HG03135 (cell line): Measurements from ENCODE around the gene TOR1AIP1.
A peak's percentile ranks its signal among the peaks of the same experiment; 100 is the strongest.

ENCODE experiments used
- ATAC-seq: cut with Tn5 transposase; IDR thresholded peaks from one replicate; pipeline ENCODE4 v1.9.1; 2021; ENCODE audit warnings: mild to moderate bottlenecking, moderate library complexity; ENCODE audit not compliant: unreplicated experiment

Gene TOR1AIP1

DNA sequence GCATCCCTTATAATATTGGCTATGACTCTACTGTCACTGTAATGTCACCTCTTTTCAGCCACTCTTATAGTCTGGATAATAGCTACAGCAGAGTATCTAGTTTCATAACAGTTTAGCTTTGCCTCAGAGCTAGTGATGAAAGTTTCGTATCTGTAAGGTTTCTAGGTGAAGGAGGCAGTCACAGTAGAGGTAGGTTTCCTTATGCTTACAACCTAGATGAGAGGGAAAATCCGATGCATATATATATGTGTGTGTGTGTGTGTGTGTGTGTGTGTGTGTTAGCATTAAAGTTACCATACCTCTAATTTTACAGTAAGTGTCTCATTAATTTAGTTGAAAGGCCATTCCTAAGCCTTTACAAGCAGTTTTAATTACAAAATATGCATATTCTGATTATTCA lies 2.3 kb upstream of the TOR1AIP1 start:
- ATAC-seq: no peak

- peak; percentile 7 for ATAC-seq
Measured at GRCh38 chr1:179881642-179882252, 338 bp upstream of the TOR1AIP1 start.

DNA sequence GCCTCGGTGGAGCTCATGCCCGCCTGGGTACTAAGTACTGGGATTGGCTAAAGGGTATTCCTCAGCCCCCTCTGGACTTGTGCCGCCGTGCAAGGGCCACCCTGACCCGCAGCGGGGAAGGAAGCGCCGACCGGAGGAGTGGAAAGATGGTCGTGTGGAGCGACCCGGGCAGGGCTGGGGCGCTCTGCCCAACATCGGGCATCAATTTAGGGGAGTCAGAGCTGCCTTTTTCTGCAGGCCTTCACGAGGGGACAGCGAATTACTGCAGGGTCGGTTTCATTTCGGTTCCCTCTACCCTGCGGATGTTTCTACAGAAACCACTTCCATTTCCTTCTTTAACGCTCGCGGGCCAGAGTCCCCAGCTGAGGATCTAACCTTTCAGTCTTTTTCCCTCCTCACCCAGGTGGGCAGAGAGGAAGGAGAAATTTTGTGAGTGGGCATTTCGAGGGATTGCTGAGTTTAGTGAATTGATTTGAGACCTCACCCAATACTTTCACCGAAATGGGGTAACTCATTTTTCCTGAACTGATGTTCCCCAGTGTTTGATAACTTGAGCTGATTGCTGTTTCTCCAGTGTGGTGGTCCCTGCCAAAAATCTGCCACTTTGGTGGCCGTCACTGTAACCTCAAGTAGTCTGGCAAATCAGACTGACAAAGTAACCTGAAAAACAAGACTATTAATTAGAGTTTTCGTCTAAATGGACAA lies 1.1 kb downstream of the TOR1AIP1 start:
- ATAC-seq: peak; percentile 15

DNA sequence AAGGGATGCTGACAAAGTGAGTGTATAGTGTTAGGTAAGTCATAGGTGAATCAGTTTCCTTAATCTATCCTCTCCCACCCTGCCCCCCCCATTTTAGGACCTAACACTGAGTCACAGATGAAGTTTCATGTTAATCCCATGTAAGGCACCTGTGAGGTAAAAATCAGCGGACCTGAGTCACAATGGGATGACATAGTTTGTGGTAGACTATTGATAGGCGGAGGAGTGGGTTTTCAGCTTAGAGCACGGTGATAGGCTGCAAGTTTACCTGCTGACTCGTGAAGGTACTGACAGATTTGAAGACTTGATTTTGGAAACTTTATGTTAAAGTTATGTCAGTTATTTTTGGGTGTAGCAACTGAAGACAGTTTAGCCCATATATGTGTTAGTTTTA lies 1.7 kb downstream of the TOR1AIP1 start:
- ATAC-seq: no peak

- no peak for ATAC-seq
Measured at GRCh38 chr1:179888071-179888470, 6.0 kb downstream of the TOR1AIP1 start.

- ATAC-seq: no peak
Measured at GRCh38 chr1:179889589-179889988, 7.5 kb downstream of the TOR1AIP1 start.

DNA sequence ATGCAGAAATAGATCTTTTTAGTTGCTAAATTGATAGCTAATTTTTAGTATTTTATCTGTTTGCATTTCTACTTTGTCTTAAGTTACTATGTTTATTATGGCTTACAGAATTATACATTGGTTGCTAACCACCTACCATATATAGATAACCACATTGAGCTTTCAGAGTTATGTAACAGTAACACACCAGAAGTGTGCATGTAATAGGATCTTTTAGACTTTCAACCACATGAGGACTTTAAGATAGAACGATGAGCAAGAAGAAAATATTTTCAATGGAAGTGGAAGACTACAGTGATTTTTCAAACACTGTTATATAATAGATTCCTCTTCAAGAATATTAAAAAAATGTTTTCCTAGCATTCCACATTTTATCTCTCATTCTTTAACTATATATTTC lies 28.8 kb downstream of the TOR1AIP1 start:
- no peak for ATAC-seq

DNA sequence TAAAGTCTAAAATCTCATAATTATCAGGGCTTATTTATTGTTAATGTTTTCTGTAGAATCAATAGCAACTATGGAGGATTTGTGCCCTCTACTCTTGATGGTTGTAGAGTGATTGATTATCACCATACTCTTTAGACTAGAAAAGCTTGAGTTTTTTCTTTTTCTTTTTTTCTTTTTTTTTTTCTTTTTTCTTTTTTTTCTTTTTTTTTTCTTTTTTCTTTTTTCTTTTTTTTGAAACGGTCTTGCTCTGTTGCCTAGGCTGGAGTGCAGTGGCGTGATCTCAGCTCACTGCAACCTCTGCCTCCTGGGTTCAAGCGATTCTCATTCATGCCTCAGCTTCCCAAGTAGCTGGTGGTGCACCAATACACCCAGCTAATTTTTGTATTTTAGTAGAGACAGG lies 29.7 kb downstream of the TOR1AIP1 start:
- ATAC-seq: no peak

GRCh38 chr1:179917601-179918429 lies 35.7 kb downstream of the TOR1AIP1 start:
- ATAC-seq: no peak

- no peak for ATAC-seq
Measured at GRCh38 chr1:179921472-179921871, 39.4 kb downstream of the TOR1AIP1 start.

DNA sequence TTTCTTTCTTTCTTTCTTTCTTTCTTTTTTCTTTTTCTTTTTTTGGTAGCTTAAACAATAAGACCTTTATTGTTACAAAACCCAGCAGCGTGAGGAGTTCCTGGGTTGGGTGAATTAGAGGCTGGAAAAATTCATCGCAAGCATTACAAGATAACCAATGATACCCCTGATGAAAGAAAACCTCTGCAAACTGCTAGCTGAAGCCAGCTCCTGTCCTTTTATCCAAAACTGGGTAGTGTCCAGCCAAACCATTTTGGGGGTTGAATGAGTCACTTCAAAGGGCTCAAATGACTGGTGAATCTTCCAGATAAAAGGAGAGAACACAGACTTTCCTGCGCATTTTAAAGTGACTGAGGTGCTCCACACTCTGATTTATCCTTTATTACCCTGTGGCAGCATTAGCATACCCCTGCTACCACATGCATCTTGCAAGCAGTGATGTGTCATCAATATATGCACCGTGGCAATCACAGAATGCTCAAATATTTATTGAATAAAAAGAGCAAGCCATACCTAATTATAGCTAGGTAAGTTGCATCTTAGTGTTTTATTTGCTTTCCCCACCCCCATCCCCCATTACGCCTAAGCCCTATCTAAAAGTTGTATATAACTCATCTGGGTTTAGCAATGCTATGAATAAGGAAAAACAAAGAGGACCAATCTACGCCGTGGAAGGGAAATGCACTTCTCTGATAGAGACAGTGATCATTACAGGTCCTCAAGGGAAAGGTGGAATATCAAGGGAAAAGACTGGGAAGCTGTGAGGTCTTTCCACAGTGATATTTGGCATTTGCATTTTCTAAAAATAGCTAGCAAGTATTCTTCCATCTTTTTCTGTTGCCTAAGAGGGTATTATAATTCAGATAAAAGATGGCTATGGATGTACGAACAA lies 40.1 kb downstream of the TOR1AIP1 start:
- ATAC-seq: no peak

DNA sequence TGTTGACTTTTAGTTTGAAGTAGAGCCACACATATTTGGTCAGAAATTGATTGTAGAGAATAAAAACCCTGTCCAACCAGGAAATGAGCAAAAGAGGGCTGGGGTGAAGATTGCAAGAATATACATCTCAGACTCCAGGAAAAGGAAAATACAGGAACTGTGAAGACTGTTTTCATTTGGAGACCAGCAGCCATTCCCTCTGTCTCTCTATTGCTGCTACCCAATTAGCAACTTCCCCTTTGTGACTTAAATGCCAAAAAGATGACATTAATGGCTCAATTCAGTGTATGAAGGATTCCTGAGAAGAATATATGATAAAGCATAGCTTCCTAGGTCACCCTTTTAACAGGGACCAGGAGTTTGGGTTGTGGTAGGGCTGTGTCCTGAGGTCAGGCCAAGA lies 40.9 kb downstream of the TOR1AIP1 start:
- no peak for ATAC-seq

DNA sequence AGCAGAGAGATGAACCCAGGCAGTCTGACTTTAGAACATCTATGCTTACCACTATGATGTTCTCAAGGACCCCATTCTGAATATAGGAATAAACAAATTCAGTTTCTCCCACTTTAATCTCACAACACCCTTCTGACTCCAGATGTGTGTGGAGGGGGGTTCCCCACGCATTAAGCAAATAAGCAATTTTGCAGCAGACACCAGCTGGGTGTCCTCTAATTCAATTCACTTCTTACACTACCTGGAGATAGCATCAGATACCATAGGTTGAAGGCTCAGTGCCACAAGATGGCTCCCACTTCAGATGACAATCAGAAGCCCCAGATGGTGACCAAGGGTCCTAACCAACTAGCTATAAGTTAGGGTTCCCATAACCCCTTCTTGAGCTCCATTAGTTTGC lies 42.2 kb downstream of the TOR1AIP1 start:
- ATAC-seq: no peak

- no peak for ATAC-seq
Measured at GRCh38 chr1:179925302-179925701, 43.2 kb downstream of the TOR1AIP1 start.

- ATAC-seq: no peak
Measured at GRCh38 chr1:179925922-179926849, 44.1 kb downstream of the TOR1AIP1 start.

- no peak for ATAC-seq
Measured at GRCh38 chr1:179926850-179927205, 44.7 kb downstream of the TOR1AIP1 start.

DNA sequence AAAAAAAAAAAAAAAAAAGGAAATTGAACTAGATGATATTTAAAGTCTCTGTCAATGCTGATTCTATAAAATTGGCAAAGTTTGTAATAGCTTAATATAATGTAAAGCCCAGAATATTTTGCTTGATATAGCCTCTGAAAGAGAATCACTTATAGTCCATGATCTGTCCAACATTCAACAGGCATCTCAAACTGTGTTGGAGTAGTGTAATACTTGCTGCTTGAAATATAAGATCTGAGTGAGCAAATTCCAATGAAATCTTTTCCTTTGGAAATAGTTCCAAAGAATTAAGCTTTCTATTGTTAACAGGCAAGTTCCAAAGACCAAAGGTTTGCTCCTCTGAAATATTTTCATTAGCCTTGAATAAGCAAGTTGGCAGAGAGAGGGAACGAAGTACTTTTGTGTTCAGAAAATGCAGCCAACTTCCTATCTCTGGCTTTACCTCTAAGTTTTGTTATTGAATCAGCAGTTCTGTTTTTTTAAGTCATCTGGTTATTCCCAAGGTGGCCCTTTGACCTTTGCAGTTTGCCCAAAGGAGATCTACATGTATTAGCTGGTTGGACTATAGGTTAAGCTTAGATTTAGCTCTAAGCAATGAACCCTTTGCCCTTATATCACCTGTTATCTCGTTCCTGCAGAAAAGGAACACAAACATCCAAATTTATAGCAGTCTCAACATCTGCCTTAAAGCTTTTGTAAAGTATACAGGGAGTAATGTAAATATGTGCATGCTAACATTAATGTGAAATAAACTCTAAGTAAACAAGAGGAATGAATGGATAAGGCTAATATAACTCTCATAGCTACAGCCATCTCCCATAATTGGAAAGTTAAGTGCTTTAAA lies 48.1 kb downstream of the TOR1AIP1 start:
- no peak for ATAC-seq

GRCh38 chr1:179930867-179931266 lies 48.8 kb downstream of the TOR1AIP1 start:
- ATAC-seq: no peak

GRCh38 chr1:179933219-179933618 lies 51.1 kb downstream of the TOR1AIP1 start:
- no peak for ATAC-seq
